DOHH2 (cell line): ENCODE data around the gene LRRC51.

Experiments
- CTCF ChIP-seq: fragments of 200-600 bp; sonication (generic); IDR thresholded peaks from one replicate; pipeline ENCODE4 v1.5.1; 2014; ENCODE audit warnings: antibody characterized with exemption, mild to moderate bottlenecking, low read depth, low read length; ENCODE audit not compliant: poor library complexity, severe bottlenecking
- EZH2phosphoT487 ChIP-seq: fragments of 200-600 bp; sonication (generic); IDR thresholded peaks from 2 replicates; pipeline ENCODE4 v1.6.1; 2017; ENCODE audit warnings: borderline replicate concordance, mild to moderate bottlenecking, antibody characterized with exemption, low read length, moderate library complexity, mixed read lengths

- no peak for TF ChIP-seq CTCF
- TF ChIP-seq EZH2phosphoT487, result no peak
Measured at GRCh38 chr11:72100462-72100861, 19.8 kb downstream of the LRRC51 start.
